Measurements from ENCODE around the gene IL17C. TPM values are rescaled to one million over a fixed set of nuclear protein-coding genes. Genes with fewer than 3 reads are reported as not detected.

IL17C gene
- total RNA-seq, 1 experiment from 2014 or later: not detected

DNA sequence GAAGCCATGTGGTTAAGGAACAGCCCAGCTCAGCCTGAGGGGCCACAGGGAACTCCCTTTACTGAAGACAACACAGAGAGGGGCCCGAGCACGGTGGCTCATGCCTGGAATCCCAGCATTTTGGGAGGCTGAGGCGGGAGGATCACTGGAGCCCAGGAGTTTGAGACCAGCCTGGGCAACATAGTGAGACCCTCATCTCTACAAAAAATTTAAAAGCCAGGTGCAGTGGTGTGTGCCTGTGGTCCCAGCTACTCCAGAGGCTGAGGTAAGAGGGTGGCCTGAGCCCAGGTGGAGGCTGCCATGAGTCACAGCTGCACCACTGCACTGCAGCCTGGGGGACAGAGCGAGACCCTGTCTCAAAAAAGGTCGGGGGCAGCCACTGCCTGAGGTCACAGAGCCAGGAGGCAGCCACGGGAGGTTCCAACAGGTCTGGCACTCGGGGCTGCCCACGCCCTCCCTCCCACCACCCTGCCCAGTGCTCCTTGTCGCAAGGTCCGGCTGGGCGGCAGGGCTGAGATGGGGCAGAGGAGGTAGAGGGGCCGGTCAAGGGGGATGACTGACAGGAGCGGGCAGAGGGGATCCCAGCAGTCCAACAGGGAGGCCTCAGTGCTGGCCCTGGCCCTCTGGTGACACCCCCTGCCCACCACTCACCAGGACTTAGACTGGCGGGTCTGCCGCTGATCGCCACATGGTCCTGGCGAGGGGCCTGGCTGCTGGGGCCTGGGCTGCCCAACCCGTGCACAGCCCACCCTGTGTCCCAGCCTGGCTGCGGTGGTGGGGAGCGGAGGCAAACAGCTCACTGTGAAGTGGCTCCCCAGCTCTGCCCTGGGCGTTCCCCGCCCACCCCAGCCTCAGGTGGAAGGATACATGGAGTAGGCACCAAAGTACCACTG is 9.1 kb downstream of the IL17C start:
- no peaks in the 10 kb centered on the region for H3K9me2 ChIP-seq (replicated peaks; ENCODE audit: insufficient read depth, low read length)
- no peak overlapping the region for H3K4me2 ChIP-seq (ENCODE audit: low read depth, low read length, poor library complexity, severe bottlenecking)
- no peaks in the 10 kb centered on the region; the same call in none of the 2 replicates for H3K36me3 ChIP-seq (ENCODE audit: insufficient read depth, low read length)
- no peak overlapping the region for H2AFZ ChIP-seq (ENCODE audit: low read length)
- peaks cover 18% of the 10 kb centered on the region for H3K79me2 ChIP-seq (ENCODE audit: low read length)
- H3K4me3 ChIP-seq (ENCODE audit: low read length): no peak overlapping the region
- H3K27ac ChIP-seq (ENCODE audit: low read length): no peak overlapping the region
- H3K9me3 ChIP-seq (ENCODE audit: low read length): no peaks in the 10 kb centered on the region
- no peak overlapping the region for H3K9ac ChIP-seq (ENCODE audit: low read length)
- H4K20me1 ChIP-seq (ENCODE audit: insufficient read depth, low read depth, low read length): peaks cover 43% of the 10 kb centered on the region
- H3K4me1 ChIP-seq (ENCODE audit: low read length): peaks cover 26% of the 10 kb centered on the region
- DNase-seq: no peak
- H3K27me3 ChIP-seq (ENCODE audit: low read length): no peaks in the 10 kb centered on the region

- Histone ChIP-seq H3K27ac (ENCODE audit: low read length) (peak overlapping the region; percentile 94; the same call in 1 of the 2 replicates), H3K4me1 (ENCODE audit: low read length) (peaks cover 34% of the 10 kb centered on the region), H3K4me2 (ENCODE audit: low read depth, low read length, poor library complexity, severe bottlenecking) (peak overlapping the region; percentile 97), H3K9ac (ENCODE audit: low read length) (peak overlapping the region; percentile 99), H3K4me3 (ENCODE audit: low read length) (peak overlapping the region; percentile 100), H4K20me1 (ENCODE audit: insufficient read depth, low read depth, low read length) (peaks cover 34% of the 10 kb centered on the region), H2AFZ (ENCODE audit: low read length) (no peak overlapping the region), H3K79me2 (ENCODE audit: low read length) (peaks cover 18% of the 10 kb centered on the region), H3K36me3 (ENCODE audit: insufficient read depth, low read length) (no peaks in the 10 kb centered on the region; the same call in 1 of the 2 replicates), H3K9me3 (ENCODE audit: low read length) (no peaks in the 10 kb centered on the region), H3K9me2 (replicated peaks; ENCODE audit: insufficient read depth, low read length) (no peaks in the 10 kb centered on the region), H3K27me3 (ENCODE audit: low read length) (no peaks in the 10 kb centered on the region)
- no peak for DNase-seq
These were observed 11.0 kb downstream of the IL17C start for GRCh38 chr16:88649195-88649923.

DNA sequence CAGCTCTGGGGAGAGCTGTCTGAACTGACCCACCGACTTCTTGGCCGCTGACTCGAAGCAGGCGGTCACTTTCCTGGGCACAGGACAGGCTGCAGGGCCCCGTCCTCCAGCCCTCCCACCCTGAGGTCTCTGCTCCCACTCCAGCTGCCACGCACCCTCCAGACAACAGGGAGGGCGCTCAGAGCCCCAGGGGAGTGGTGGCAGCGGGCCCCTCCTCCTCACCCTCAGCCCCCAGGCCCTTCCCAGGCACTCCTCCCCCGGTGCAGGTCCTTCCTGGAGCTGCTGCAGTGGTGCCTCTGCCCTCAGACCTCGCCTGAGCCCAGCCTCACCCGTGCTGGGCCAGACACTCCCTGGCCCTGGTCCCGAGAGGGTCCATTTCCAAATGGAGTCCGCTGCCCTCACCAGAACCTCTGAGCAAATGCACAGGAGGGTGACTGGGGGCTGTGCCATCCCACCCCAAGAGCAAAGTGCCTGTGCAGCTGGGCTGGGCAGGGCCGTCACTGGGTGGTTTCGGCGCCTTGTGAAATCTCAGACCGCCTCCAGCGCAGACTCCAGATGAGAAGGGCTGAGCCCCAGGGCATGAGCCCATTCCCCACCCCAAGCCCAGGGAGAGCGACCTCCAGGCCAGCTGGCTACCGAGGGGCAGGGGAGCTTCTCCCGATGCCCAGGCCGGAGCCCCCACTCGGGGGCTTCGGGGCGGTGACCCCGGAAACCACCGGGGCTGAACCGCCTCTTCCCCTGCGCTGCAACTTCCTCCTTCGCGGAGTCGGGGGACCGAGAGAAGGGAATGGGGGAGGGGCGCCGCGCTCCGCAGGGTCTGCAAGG is 11.8 kb downstream of the IL17C start:
- Histone ChIP-seq H3K4me1 (ENCODE audit: low read length) (peaks cover 34% of the 10 kb centered on the region), H3K79me2 (ENCODE audit: low read length) (peaks cover 18% of the 10 kb centered on the region), H3K27ac (ENCODE audit: low read length) (peak overlapping the region; percentile 94), H4K20me1 (ENCODE audit: insufficient read depth, low read depth, low read length) (peaks cover 34% of the 10 kb centered on the region), H3K4me3 (ENCODE audit: low read length) (peak overlapping the region; percentile 100), H3K36me3 (ENCODE audit: insufficient read depth, low read length) (no peaks in the 10 kb centered on the region; the same call in 1 of the 2 replicates), H3K4me2 (ENCODE audit: low read depth, low read length, poor library complexity, severe bottlenecking) (peak overlapping the region; percentile 97), H3K27me3 (ENCODE audit: low read length) (no peaks in the 10 kb centered on the region), H3K9ac (ENCODE audit: low read length) (peak overlapping the region; percentile 99), H3K9me3 (ENCODE audit: low read length) (no peaks in the 10 kb centered on the region), H3K9me2 (replicated peaks; ENCODE audit: insufficient read depth, low read length) (no peaks in the 10 kb centered on the region), H2AFZ (ENCODE audit: low read length) (no peak overlapping the region; the same call in 1 of the 2 replicates)
- peak; percentile 81 for DNase-seq

DNA sequence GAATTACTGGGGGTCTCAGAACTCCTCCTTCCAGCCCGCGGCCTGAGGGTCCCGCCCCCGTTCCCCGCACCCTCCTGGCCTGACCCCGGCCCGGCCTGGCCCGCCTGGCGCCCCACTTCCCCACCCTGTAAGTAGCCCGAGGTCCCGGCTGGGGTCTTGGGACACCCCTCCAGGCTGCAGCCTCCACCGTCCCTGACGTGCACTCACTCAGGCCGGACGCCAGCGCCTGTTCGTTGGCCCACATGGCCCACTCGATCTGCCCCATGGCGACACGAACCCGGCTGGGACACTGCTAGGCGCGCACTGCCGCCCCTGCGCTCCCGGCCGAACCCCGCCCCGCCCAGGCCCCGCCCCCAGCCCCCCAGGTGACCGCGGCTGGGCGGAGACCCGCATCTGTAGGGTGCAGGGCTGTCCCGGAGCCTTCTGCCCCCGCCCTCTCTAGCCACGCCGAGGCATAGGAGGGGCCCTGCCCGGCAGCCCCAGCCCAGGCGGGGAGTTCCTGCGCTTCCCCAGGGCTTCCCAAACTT is 12.4 kb downstream of the IL17C start, which contains the start of gene CYBA:
CYBA (minus strand) TSS at position 305 of the 527 bp plus-strand sequence; CDS start at position 265, 40 bp downstream.
- peak within 1 kb of the TSS; percentile 97 for H3K4me2 ChIP-seq (ENCODE audit: low read depth, low read length, poor library complexity, severe bottlenecking)
- peak within 1 kb of the TSS; percentile 94 for H3K27ac ChIP-seq (ENCODE audit: low read length)
- H3K79me2 ChIP-seq (ENCODE audit: low read length): peaks cover 18% of the 10 kb centered on the region
- H3K27me3 ChIP-seq (ENCODE audit: low read length): no peaks in the 10 kb centered on the region
- peak within 1 kb of the TSS; percentile 100 for H3K4me3 ChIP-seq (ENCODE audit: low read length)
- peak; percentile 95 for DNase-seq
- H3K36me3 ChIP-seq (ENCODE audit: insufficient read depth, low read length): no peaks in the 10 kb centered on the region; the same call in 1 of the 2 replicates
- H3K4me1 ChIP-seq (ENCODE audit: low read length): peaks cover 34% of the 10 kb centered on the region
- H2AFZ ChIP-seq (ENCODE audit: low read length): no peak within 1 kb of the TSS; the same call in 1 of the 2 replicates
- no peaks in the 10 kb centered on the region for H3K9me2 ChIP-seq (replicated peaks; ENCODE audit: insufficient read depth, low read length)
- H4K20me1 ChIP-seq (ENCODE audit: insufficient read depth, low read depth, low read length): peaks cover 34% of the 10 kb centered on the region
- H3K9ac ChIP-seq (ENCODE audit: low read length): peak within 1 kb of the TSS; percentile 99
- no peaks in the 10 kb centered on the region for H3K9me3 ChIP-seq (ENCODE audit: low read length)

DNA sequence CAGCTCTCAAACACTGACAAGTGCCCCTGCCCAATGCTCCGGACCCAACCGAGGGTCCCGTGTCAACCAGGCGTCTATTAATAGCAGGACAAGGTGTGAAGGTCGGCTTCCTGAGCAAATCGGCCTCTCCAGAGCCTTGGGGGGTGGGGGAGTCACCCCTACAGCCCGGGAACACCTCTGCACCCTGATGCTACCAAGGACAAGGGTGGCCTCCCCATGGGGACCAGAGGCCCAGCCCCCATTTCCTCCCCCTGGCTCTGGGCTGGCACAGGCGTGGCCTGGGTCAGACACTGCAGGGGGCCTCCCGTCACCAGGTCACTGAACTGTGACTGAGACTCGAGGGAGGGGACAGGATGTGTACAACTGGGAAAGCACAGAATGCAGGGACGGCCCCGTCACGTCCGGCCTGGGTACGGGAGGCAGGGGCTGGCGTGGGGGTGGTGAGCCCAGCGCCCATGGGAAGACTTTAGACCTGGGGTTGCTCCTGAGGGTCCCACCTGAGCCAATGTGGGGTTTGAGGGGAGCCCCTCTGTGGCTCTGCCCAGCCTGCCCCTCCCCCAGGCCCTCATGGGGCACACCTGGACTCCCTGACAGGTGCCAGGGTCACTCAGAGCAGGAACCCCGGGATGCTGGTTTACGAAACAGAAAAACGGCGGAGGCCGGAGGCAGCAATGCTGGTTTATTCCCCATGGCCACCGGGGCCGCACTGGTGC is 13.1 kb downstream of the IL17C start:
- Histone ChIP-seq H2AFZ (ENCODE audit: low read length) (no peak overlapping the region), H3K9me3 (ENCODE audit: low read length) (no peaks in the 10 kb centered on the region), H3K9ac (ENCODE audit: low read length) (peak overlapping the region; percentile 99), H3K4me2 (ENCODE audit: low read depth, low read length, poor library complexity, severe bottlenecking) (peak overlapping the region; percentile 97), H3K4me1 (ENCODE audit: low read length) (peaks cover 34% of the 10 kb centered on the region), H3K36me3 (ENCODE audit: insufficient read depth, low read length) (no peaks in the 10 kb centered on the region; the same call in 1 of the 2 replicates), H4K20me1 (ENCODE audit: insufficient read depth, low read depth, low read length) (peaks cover 31% of the 10 kb centered on the region), H3K27me3 (ENCODE audit: low read length) (no peaks in the 10 kb centered on the region), H3K9me2 (replicated peaks; ENCODE audit: insufficient read depth, low read length) (no peaks in the 10 kb centered on the region), H3K4me3 (ENCODE audit: low read length) (peak overlapping the region; percentile 100), H3K79me2 (ENCODE audit: low read length) (peaks cover 18% of the 10 kb centered on the region), H3K27ac (ENCODE audit: low read length) (peak overlapping the region; percentile 94)
- DNase-seq: peak; percentile 95

DNA sequence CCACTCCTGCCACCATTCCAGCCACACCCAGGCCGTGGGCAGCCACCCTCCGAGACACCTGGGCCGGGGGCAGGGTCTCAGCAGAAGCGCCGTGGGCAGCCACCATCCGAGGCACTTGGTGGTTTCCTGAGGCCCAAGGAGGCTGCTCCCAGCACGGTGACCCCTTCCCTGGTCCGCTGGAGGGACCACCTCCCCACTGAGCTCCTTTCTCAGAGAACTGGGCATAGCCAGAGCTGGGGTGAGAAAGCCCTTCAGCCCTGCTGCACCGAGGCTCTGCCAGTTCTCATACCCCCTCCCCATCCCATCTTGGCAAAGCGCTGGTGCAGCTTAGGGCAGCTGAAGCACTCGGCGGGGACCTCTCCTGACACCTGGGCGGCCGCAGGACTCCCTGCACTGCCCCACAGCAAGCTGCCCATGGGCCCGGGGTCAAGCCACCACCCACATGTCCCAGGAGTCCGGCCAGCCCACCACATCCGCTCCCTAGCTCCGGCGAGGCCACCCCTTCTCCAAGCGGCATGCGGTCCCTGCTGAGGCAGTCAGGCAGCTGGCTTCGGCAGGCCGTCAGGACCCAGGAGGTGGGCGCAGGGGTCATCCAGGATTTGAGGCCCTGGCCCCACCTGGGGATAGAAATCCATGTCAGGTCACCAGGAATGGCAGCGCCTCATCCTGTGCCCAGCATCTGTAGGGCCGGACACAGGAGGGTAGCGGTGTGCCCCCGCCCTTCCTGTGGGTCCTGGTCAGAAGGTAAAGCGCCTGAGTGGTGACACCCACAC is 13.8 kb downstream of the IL17C start:
- Histone ChIP-seq H3K27me3 (ENCODE audit: low read length) (no peaks in the 10 kb centered on the region), H3K79me2 (ENCODE audit: low read length) (peaks cover 18% of the 10 kb centered on the region), H3K9me3 (ENCODE audit: low read length) (no peaks in the 10 kb centered on the region), H3K36me3 (ENCODE audit: insufficient read depth, low read length) (no peaks in the 10 kb centered on the region; the same call in 1 of the 2 replicates), H3K4me1 (ENCODE audit: low read length) (peaks cover 34% of the 10 kb centered on the region), H4K20me1 (ENCODE audit: insufficient read depth, low read depth, low read length) (peaks cover 29% of the 10 kb centered on the region), H3K4me2 (ENCODE audit: low read depth, low read length, poor library complexity, severe bottlenecking) (peak overlapping the region; percentile 97), H2AFZ (ENCODE audit: low read length) (no peak overlapping the region), H3K9ac (ENCODE audit: low read length) (peak overlapping the region; percentile 99), H3K9me2 (replicated peaks; ENCODE audit: insufficient read depth, low read length) (no peaks in the 10 kb centered on the region), H3K4me3 (ENCODE audit: low read length) (peak overlapping the region; percentile 100), H3K27ac (ENCODE audit: low read length) (peak overlapping the region; percentile 94)
- DNase-seq: no peak

DNA sequence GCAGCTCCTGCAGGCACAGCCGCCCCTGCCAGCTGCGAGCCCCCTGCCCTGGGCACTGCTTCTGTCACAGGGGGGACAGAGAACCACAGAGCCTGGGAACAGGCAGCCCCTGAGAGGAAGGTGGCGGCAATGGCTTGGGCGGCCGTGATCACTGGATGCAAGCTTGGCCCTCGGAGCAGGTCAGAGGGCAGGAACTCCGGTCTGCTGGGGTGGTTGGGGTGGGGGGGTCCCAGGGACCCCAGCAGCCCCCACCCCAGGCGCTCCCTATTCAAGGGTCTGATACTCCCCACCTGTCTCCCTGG is 14.3 kb downstream of the IL17C start:
- Histone ChIP-seq H3K9ac (ENCODE audit: low read length) (0 out of 2 replicates have a peak overlapping the region, but pooled peaks have one; percentile 99), H3K27me3 (ENCODE audit: low read length) (no peaks in the 10 kb centered on the region), H3K9me2 (replicated peaks; ENCODE audit: insufficient read depth, low read length) (no peaks in the 10 kb centered on the region), H3K79me2 (ENCODE audit: low read length) (peaks cover 18% of the 10 kb centered on the region), H4K20me1 (ENCODE audit: insufficient read depth, low read depth, low read length) (peaks cover 25% of the 10 kb centered on the region), H3K4me1 (ENCODE audit: low read length) (peaks cover 34% of the 10 kb centered on the region), H3K36me3 (ENCODE audit: insufficient read depth, low read length) (no peaks in the 10 kb centered on the region; the same call in 1 of the 2 replicates), H2AFZ (ENCODE audit: low read length) (no peak overlapping the region), H3K27ac (ENCODE audit: low read length) (no peak overlapping the region), H3K4me3 (ENCODE audit: low read length) (no peak overlapping the region), H3K9me3 (ENCODE audit: low read length) (no peaks in the 10 kb centered on the region), H3K4me2 (ENCODE audit: low read depth, low read length, poor library complexity, severe bottlenecking) (peak overlapping the region; percentile 97)
- DNase-seq: no peak
